K562 (cell line): ENCODE data around the gene EFNA1. TPM values are rescaled to one million over a fixed set of nuclear protein-coding genes. Genes with fewer than 3 reads are reported as not detected.

Experiments
- E2F6 ChIP-seq, 2 experiments: IDR thresholded peaks; 2 replicates each; pipeline ENCODE4 v1.6.1; 2011; ENCODE audit warnings: borderline replicate concordance in 1 of 2, control low read depth in 1 of 2, low read depth in 1 of 2, low read length in 1 of 2, mild to moderate bottlenecking in 1 of 2, mixed read lengths in 1 of 2, moderate library complexity in 1 of 2; ENCODE audit not compliant: insufficient read depth in 1 of 2, insufficient read length in 1 of 2, poor library complexity in 1 of 2, severe bottlenecking in 1 of 2; ENCODE audit errors: extremely low read depth in 1 of 2
- FOSL1 ChIP-seq: fragments of 200-800 bp; sonication (Bioruptor generic); conservative IDR thresholded peaks from 2 replicates; pipeline ENCODE4 v1.6.1; 2016; ENCODE audit warnings: missing genetic modification characterization, missing compliant biosample characterization
- L3MBTL2 ChIP-seq: fragments of 450-650 bp; IDR thresholded peaks from 2 replicates; pipeline ENCODE4 v1.6.1; 2016; ENCODE audit warnings: mild to moderate bottlenecking, moderate library complexity
- MGA ChIP-seq: fragments of 450-650 bp; IDR thresholded peaks from 2 replicates; pipeline ENCODE4 v1.6.1; 2016; ENCODE audit warnings: mild to moderate bottlenecking, moderate library complexity
- MLX ChIP-seq, 2 experiments: fragments of 450-650 bp in 1 of 2; sonication (generic) in 1 of 2; formaldehyde crosslinking; conservative IDR thresholded peaks; 2 replicates each; pipeline versions ENCODE4 v1.4.0 to v1.8.1; 2020 to 2022; ENCODE audit warnings: mild to moderate bottlenecking in 1 of 2, missing genetic modification reagents in 1 of 2
- NCOA6 ChIP-seq: fragments of 450-650 bp; IDR thresholded peaks from 2 replicates; pipeline ENCODE4 v1.6.1; 2017; ENCODE audit warnings: mild to moderate bottlenecking
- NRF1 ChIP-seq, 2 experiments: fragments of 450-650 bp; IDR thresholded peaks in 1 of 2; conservative IDR thresholded peaks in 1 of 2; 2 replicates each; pipeline ENCODE4 v1.6.1; 2014; ENCODE audit warnings: mild to moderate bottlenecking in 2 of 2
- RBFOX2 ChIP-seq: fragments of 200-400 bp; formaldehyde crosslinking; IDR thresholded peaks from 2 replicates; pipeline ENCODE4 v1.6.1; 2017; ENCODE audit warnings: low read depth, mild to moderate bottlenecking, low read length, moderate library complexity
- TEAD4 ChIP-seq, 2 experiments: sonication (generic) in 1 of 2; formaldehyde crosslinking in 1 of 2; IDR thresholded peaks; 2 replicates each; pipeline versions ENCODE4 v1.6.1 to v1.8.0; 2012 to 2022; ENCODE audit warnings: borderline replicate concordance in 1 of 2, inconsistent platforms in 1 of 2, low read length in 1 of 2, mild to moderate bottlenecking in 1 of 2, missing genetic modification reagents in 1 of 2
- TOE1 ChIP-seq, 2 experiments: fragments of 450-650 bp in 1 of 2; sonication (generic) in 1 of 2; formaldehyde crosslinking in 1 of 2; IDR thresholded peaks; 2 replicates each; pipeline versions ENCODE4 v1.7.1 to v1.8.0; 2016 to 2022; ENCODE audit warnings: borderline replicate concordance in 2 of 2, mild to moderate bottlenecking in 2 of 2, antibody characterized with exemption in 1 of 2, inconsistent platforms in 1 of 2, low read depth in 1 of 2, missing genetic modification reagents in 1 of 2, moderate library complexity in 1 of 2
- polyA plus RNA-seq, 8 experiments: library from polyadenylated mRNA; depleted of rRNA in 4 of 8; stranded (reverse) in 5 of 8; unstranded in 3 of 8; fragments of >200 nt; fragmentation: Nextera tagmentation in 2 of 8; fragmentation: Illumina TruSeq in 1 of 8; extraction: Ambion mirVana in 2 of 8; extraction: Trizol in 1 of 8; gene quantifications; 2 replicates each; pipeline versions ENCODE4 v1.2.1 to v1.2.3, GENCODE V29; 2011 to 2014; ENCODE audit warnings: inconsistent platforms in 1 of 8, missing spikeins in 1 of 8
- total RNA-seq, 7 experiments: library from RNA; depleted of rRNA in 6 of 7; stranded (reverse); fragments of >200 nt in 6 of 7; fragmentation: Illumina TruSeq in 2 of 7; extraction: Trizol in 2 of 7; gene quantifications; 2 replicates each; pipeline versions ENCODE4 v1.2.1 to v1.2.3, GENCODE V29; 2011 to 2021; ENCODE audit warnings: low replicate concordance in 1 of 7

Gene EFNA1
- total and polyA plus RNA-seq, 9 of the 15 experiments (the other 6 are each of a cell fraction or from before 2014, with no cell fraction given) = 2.1 to 9.3 (median 3.0) TPM

GRCh38 chr1:155085504-155086127 lies 42.1 kb upstream of the EFNA1 start (continued):
- TF ChIP-seq FOSL1 (tag) = peak; percentile 37
- peak; percentile 71; the same call in 1 of the 2 replicates for TF ChIP-seq NCOA6
- TF ChIP-seq L3MBTL2 = peak; percentile 78
- peak; percentile 63; the same call in 1 of the 2 replicates for TF ChIP-seq MGA
- 0 out of 4 replicates have a peak, but pooled peaks of 1 of the 2 experiments have one; percentile 51 for TF ChIP-seq MLX (CRISPR knock-in tag; conservative IDR thresholded peaks at IDR 0.05)
- 0 out of 2 replicates have a peak, but pooled peaks have one; percentile 33 for TF ChIP-seq TOE1 (IDR thresholded peaks at IDR 0.05; ENCODE audit: borderline replicate concordance)
- no peak for TF ChIP-seq TOE1 (CRISPR knock-in tag; IDR thresholded peaks at IDR 0.05; ENCODE audit: borderline replicate concordance, low read depth)
- 0 out of 2 replicates have a peak, but pooled peaks have one; percentile 19 for TF ChIP-seq TEAD4 (IDR thresholded peaks at IDR 0.05; ENCODE audit: low read length)
- no peak for TF ChIP-seq TEAD4 (CRISPR knock-in tag; IDR thresholded peaks at IDR 0.05; ENCODE audit: borderline replicate concordance)
- TF ChIP-seq RBFOX2 = peak; percentile 27; the same call in 1 of the 2 replicates
- TF ChIP-seq E2F6 (IDR thresholded peaks at IDR 0.05; ENCODE audit: borderline replicate concordance in 1 of 2, extremely low read depth in 1 of 2, insufficient read depth in 1 of 2, insufficient read length in 1 of 2, low read depth in 1 of 2, low read length in 1 of 2, poor library complexity in 1 of 2, severe bottlenecking in 1 of 2) = peak; percentile 54 to 62
- TF ChIP-seq NRF1 (conservative IDR thresholded peaks at IDR 0.05 in 1 of 2, IDR thresholded peaks at IDR 0.05 in 1 of 2) = peak in 1 of 2 experiments; percentile 1; a peak in 1 of 4 replicates
- TF ChIP-seq, all 486 proteins: peak for 21
